ENCODE data around the gene RAB4A. TPM values are rescaled to one million over a fixed set of nuclear protein-coding genes. Genes with fewer than 3 reads are reported as not detected.
A peak's percentile ranks its signal among the peaks of the same experiment; 100 is the strongest.

RAB4A gene
- total RNA-seq, 2 experiments from 2014 or later: 26.7 to 28.7 TPM

- Histone ChIP-seq H3K4me3 (ENCODE audit: low read length) (no peak overlapping the region), H3K27me3 (ENCODE audit: control insufficient read depth in 1 of 2, insufficient read depth in 2 of 2, low read length in 2 of 2) (no peaks in the 10 kb centered on the region), H3K36me3 (ENCODE audit: insufficient read depth, low read length) (peaks cover 6% of the 10 kb centered on the region), H3K27ac (ENCODE audit: low read depth in 1 of 2, low read length in 2 of 2) (no peak overlapping the region), H3K4me1 (ENCODE audit: insufficient read depth, low read length) (peaks cover under 1% of the 10 kb centered on the region), H3K9me3 (ENCODE audit: control insufficient read depth in 1 of 2, insufficient read depth in 1 of 2, low read length in 2 of 2) (no peaks in the 10 kb centered on the region)
- H3K27ac Mint-ChIP-seq: no peak overlapping the region
- ATAC-seq (ENCODE audit: poor library complexity) (no peak), DNase-seq (no peak)
- H3K36me3 Mint-ChIP-seq (ENCODE audit: low read depth): peaks cover 46% of the 10 kb centered on the region
- TF ChIP-seq CTCF (IDR thresholded peaks at IDR 0.05): no peak
- H3K4me3 Mint-ChIP-seq: no peak overlapping the region
- H3K4me1 Mint-ChIP-seq (ENCODE audit: low read depth): peaks cover 39% of the 10 kb centered on the region
- H3K9me3 Mint-ChIP-seq: no peaks in the 10 kb centered on the region
- H3K27me3 Mint-ChIP-seq: no peaks in the 10 kb centered on the region
- CTCF ChIA-PET: no interaction called here
- POLR2A ChIA-PET: no interaction called here
- intact Hi-C loops (cut with DNase I, micrococcal nuclease): no loop called here
Observed at GRCh38 chr1:229283183-229283611, 12.3 kb downstream of the RAB4A start.

- Histone ChIP-seq H3K27me3 (ENCODE audit: control insufficient read depth in 1 of 2, insufficient read depth in 2 of 2, low read length in 2 of 2) (no peaks in the 10 kb centered on the region), H3K4me1 (ENCODE audit: insufficient read depth, low read length) (no peaks in the 10 kb centered on the region), H3K36me3 (ENCODE audit: insufficient read depth, low read length) (peaks cover 14% of the 10 kb centered on the region), H3K9me3 (ENCODE audit: control insufficient read depth in 1 of 2, insufficient read depth in 1 of 2, low read length in 2 of 2) (no peaks in the 10 kb centered on the region), H3K4me3 (ENCODE audit: low read length) (no peak overlapping the region), H3K27ac (ENCODE audit: low read depth in 1 of 2, low read length in 2 of 2) (no peak overlapping the region)
- POLR2A ChIA-PET: no interaction called here
- intact Hi-C loops (cut with DNase I, micrococcal nuclease): no loop called here
- Mint-ChIP-seq H3K4me3 (no peak overlapping the region), H3K9me3 (no peaks in the 10 kb centered on the region), H3K4me1 (ENCODE audit: low read depth) (peaks cover 39% of the 10 kb centered on the region), H3K36me3 (ENCODE audit: low read depth) (peaks cover 61% of the 10 kb centered on the region), H3K27ac (no peak overlapping the region), H3K27me3 (no peaks in the 10 kb centered on the region)
- ATAC-seq (ENCODE audit: poor library complexity) (no peak), DNase-seq (no peak)
- TF ChIP-seq CTCF (IDR thresholded peaks at IDR 0.05): no peak
- CTCF ChIA-PET: no interaction called here
Observed at GRCh38 chr1:229284887-229285286, 14.0 kb downstream of the RAB4A start.

- no peak overlapping the region for H3K27ac Mint-ChIP-seq
Observed at GRCh38 chr1:229285440-229285839, 14.5 kb downstream of the RAB4A start.

More at GRCh38 chr1:229285440-229285839, 14.5 kb downstream of the RAB4A start:
- Mint-ChIP-seq H3K36me3 (ENCODE audit: low read depth) (peaks cover 63% of the 10 kb centered on the region), H3K9me3 (no peaks in the 10 kb centered on the region), H3K27me3 (no peaks in the 10 kb centered on the region), H3K4me1 (ENCODE audit: low read depth) (peaks cover 39% of the 10 kb centered on the region), H3K4me3 (peak overlapping the region; percentile 7)
- intact Hi-C loops (cut with DNase I, micrococcal nuclease): no loop called here
- H3K27ac ChIP-seq (ENCODE audit: low read depth in 1 of 2, low read length in 2 of 2): no peak overlapping the region
- ATAC-seq (ENCODE audit: poor library complexity): no peak
- no peak for TF ChIP-seq CTCF (IDR thresholded peaks at IDR 0.05)
- H3K27me3 ChIP-seq (ENCODE audit: control insufficient read depth in 1 of 2, insufficient read depth in 2 of 2, low read length in 2 of 2): no peaks in the 10 kb centered on the region
- H3K9me3 ChIP-seq (ENCODE audit: control insufficient read depth in 1 of 2, insufficient read depth in 1 of 2, low read length in 2 of 2): no peaks in the 10 kb centered on the region
- CTCF ChIA-PET: no interaction called here
- DNase-seq: no peak
- POLR2A ChIA-PET: no interaction called here
- H3K36me3 ChIP-seq (ENCODE audit: insufficient read depth, low read length): peaks cover 19% of the 10 kb centered on the region
- H3K4me1 ChIP-seq (ENCODE audit: insufficient read depth, low read length): no peaks in the 10 kb centered on the region
- no peak overlapping the region for H3K4me3 ChIP-seq (ENCODE audit: low read length)
